HepG2 (cell line): ENCODE data around the gene USP10.

Source experiments
- ATF7 ChIP-seq, 2 experiments: fragments of 450-650 bp in 1 of 2; sonication (generic) in 1 of 2; formaldehyde crosslinking in 1 of 2; IDR thresholded peaks; 2 replicates each; pipeline versions ENCODE4 v1.4.0 to v1.6.1; 2016 to 2020; ENCODE audit warnings: antibody characterized with exemption in 1 of 2, mild to moderate bottlenecking in 1 of 2, missing genetic modification reagents in 1 of 2
- CBX2 ChIP-seq, 2 experiments: fragments of 200-600 bp in 1 of 2; sonication (generic); formaldehyde crosslinking in 1 of 2; IDR thresholded peaks; 2 replicates each; pipeline versions ENCODE4 v1.7.0 to v1.8.1; 2018 to 2022; ENCODE audit warnings: low read depth in 2 of 2, low read length in 1 of 2, mild to moderate bottlenecking in 1 of 2, missing genetic modification reagents in 1 of 2
- CEBPB ChIP-seq: IDR thresholded peaks from 2 replicates; pipeline ENCODE4 v1.6.1; 2011; ENCODE audit warnings: low read depth, low read length, improper control_type of control experiment, borderline replicate concordance
- CTCF ChIP-seq: sonication (generic); formaldehyde crosslinking; IDR thresholded peaks from 2 replicates; pipeline ENCODE4 v1.5.0; 2020; ENCODE audit warnings: mild to moderate bottlenecking, missing genetic modification reagents, moderate library complexity
- POLR2AphosphoS5 ChIP-seq: IDR thresholded peaks from 2 replicates; pipeline ENCODE4 v1.6.1; 2012; ENCODE audit warnings: low read depth, low read length
- RFX5 ChIP-seq: IDR thresholded peaks from 2 replicates; pipeline ENCODE4 v1.6.1; 2011; ENCODE audit warnings: low read depth, low read length, improper control_type of control experiment
- ZNF331 ChIP-seq: sonication (generic); formaldehyde crosslinking; IDR thresholded peaks from 2 replicates; pipeline ENCODE4 v1.4.0; 2020; ENCODE audit warnings: missing genetic modification reagents
- TF ChIP-seq, protein P1 (sequence below): sonication (generic); formaldehyde crosslinking; IDR thresholded peaks from 2 replicates; pipeline ENCODE4 v1.8.1; 2023; ENCODE audit warnings: mild to moderate bottlenecking, missing genetic modification reagents, borderline replicate concordance

DNA sequence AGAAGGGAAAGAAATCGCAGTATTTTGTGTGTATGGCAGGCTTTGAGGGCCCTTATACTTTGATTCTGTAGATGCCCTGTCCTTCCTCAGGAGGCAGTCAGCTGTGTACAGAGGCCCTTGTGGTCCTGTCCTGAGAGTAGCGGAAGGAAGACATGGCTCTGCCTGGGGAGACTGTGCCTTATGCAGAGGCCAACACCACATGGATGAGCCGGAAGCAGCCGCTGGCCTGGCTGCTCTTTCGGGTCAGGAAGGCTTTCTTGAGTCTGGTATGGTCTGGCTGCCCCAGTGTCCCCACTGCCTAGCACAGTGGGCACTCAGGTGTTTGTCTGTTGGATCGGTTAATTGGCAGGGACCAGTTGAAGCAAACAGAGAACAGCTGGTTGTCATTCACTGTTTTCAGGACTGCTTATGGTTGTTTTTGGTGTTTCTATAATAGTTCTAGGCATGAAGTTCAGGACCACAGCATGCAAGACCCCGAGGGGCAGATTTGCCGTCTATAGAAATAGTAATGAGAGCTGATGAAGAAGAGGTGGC is 12.4 kb downstream of the USP10 start:
- TF ChIP-seq CTCF (no peak), RFX5 (no peak), CBX2 (IDR thresholded peaks at IDR 0.05; ENCODE audit: low read depth, low read length) (no peak), CBX2 (CRISPR knock-in tag; IDR thresholded peaks at IDR 0.05; ENCODE audit: low read depth) (no peak), POLR2AphosphoS5 (no peak), ATF7 (IDR thresholded peaks at IDR 0.05) (no peak), ATF7 (CRISPR knock-in tag; IDR thresholded peaks at IDR 0.05) (no peak), CEBPB (no peak), ZNF331 (no peak)
- TF ChIP-seq, protein P1, sequence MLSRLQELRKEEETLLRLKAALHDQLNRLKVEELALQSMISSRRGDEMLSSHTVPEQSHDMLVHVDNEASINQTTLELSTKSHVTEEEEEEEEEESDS (CRISPR knock-in tag), result no peak
